Activated T-cell treated with anti-CD3 and anti-CD28 coated beads, Interleukin-2, amount 50 U/mL, for 1 hour (primary cell): ENCODE results near the gene DHRSX.
A peak's percentile ranks its signal among the peaks of the same experiment; 100 is the strongest.
"Not testable (repeated sequence)": the region's sequence is repeated elsewhere in the genome, so short reads cannot be mapped to it uniquely, and the experiment has no call there.

Source experiments
- DNase-seq: peaks from one replicate; pipeline ENCODE4 v3.0.0-alpha.2; 2020

The DHRSX gene

DNA sequence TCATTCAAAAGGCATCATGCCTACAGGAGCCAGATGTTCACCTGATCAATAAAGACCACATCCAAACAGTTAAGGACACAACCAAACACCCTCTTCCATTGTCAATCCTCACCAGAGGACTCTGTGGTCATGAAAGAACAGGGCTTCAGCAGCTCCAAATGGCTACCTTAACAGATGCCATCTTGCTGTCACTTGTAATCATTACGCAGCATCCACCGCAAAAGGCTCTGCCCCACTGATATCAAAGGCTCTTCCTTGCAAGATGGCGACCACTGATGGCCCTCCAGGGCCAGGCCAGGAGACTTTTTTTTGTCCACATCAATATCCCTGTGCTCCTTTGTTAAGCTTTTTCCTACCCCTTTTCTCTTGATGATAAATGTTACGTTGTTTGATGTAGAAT, 157.4 kb downstream of the DHRSX start:
- no peak for DNase-seq

GRCh38 chrX:2342874-2343273, 157.9 kb downstream of the DHRSX start:
- DNase-seq, result no peak

DNA sequence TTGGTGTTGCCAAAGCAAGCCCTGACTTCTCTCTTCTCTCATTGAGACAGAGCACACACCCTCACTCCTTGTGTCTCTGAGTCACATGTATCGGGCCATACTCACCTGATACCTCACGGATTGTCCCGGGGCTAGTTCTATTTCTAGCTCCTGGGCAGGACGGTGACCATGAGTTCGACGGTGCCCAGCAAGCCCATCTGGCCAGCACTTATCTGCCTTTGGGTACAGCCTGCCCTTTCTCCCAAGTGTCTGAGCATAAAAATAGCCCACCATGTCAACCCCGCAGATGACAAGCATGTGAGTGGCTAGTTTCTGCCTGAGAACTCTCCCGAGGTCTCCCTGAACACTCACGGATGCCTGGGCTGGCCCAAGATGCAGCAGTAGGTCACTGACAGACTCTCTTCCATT, 158.5 kb downstream of the DHRSX start:
- no peak for DNase-seq

- no peak for DNase-seq
Measured at GRCh38 chrX:2340991-2341390, 159.8 kb downstream of the DHRSX start.

DNA sequence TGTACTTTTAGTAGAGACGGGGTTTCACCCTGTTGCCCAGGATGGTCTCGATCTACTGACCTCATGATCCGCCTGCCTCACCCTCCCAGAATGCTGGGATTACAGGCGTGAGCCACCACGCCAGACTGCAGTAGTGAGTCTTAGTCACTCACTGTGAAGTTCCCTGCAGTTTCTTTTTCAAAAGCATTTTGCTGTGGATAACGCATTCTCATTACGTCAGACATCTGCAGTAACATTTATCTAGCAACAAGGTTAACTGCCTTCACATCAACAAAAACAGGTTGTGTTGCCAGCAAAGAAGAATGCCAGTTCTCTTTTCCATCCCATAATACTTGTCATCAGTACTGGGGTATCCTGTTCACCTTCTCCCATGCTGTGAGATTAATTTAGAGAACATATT, 164.6 kb downstream of the DHRSX start:
- no peak for DNase-seq

GRCh38 chrX:2334237-2334636, 166.5 kb downstream of the DHRSX start:
- DNase-seq, result no peak

DNA sequence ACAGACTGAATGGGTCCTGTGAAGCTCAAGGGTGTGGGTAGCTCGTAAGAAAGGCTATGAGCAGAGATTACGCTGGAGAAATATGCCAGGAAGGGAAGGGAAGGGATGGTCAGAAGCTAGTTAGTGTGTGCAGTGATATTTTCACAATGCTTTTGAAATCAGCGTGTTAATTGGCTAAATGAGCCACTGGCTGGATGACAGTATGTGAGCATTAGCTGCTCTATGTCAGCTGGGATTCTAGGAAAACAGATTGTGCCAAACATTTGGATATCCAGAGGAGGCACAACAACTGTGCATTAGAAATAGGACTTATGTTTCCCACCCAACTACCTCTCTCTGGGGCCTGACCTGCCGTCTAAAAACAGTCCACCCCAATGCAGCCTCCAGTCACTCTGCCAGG, 168.5 kb downstream of the DHRSX start:
- no peak for DNase-seq

GRCh38 chrX:2330910-2331309, 169.9 kb downstream of the DHRSX start:
- DNase-seq, result no peak

GRCh38 chrX:2330487-2330886, 170.3 kb downstream of the DHRSX start:
- no peak for DNase-seq

DNA sequence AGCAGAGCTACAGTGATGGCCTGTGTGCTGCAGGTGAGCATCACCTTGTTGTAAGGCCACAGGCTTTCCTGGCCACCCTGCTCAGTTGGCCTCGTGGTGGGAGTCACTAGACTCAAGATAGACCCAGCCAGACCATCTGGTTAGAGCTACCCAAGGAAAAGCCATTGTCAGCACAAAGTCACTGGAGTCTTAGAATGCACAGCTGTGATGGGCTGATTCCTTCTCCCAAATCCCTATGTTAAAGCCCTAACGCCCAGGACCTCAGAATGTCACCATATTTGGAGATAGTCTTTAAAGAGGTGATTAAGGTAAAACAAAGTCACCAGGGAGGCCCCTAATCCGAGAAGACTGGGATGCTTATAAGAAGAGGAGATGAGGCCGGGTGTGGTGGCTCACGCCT, 173.4 kb downstream of the DHRSX start:
- DNase-seq, result no peak

DNA sequence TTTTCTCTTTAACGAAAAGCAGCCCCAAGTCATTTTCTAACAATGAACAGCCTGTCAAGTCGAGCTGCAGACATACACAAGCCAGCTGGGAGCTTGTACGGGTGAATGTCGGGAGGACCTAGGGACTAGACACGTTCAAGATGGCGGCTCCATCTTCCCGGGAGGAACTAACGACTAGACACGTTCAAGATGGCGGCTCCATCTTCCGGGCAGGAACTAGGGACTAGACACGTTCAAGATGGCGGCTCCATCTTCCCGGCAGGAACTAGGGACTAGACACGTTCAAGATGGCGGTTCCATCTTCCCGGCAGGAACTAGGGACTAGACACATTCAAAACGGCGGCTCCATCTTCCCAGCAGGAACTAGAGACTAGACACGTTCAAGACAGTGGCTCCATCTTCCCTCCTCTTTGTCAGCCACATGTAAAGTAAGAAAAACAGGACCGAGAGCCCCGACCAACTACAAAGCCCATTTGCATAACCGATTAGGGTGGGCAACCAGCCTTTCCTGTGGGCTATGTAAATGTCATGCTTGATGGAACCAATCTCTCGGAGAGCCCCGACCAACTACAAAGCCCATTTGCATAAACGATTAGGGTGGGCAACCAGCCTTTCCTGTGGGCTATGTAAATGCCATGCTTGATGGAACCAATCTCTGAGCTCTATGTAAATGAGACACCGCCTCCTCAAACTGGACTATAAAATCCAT, 175.5 kb downstream of the DHRSX start:
- DNase-seq, result peak; percentile 46

DNA sequence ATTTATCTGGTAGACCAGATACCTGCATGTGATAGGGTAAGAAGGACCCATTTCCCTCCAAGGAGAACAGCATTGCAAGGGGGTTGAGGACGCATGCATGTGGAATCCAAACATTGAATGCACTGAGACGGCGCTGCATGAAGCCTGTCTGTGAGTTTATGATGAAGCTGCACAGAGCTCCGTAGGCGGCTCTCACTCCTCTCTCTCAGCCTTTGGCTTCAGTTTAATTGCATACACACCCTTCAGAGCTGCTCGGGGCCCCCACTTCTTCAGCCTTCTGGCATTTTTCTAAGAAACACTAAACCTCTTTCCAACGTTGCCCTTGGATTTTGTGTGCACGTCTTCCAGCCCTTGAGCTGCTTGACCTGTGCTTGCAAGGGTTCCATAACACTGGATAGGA, 176.6 kb downstream of the DHRSX start:
- DNase-seq, result no peak

- DNase-seq, result no peak
Measured at GRCh38 chrX:2321411-2321810, 179.4 kb downstream of the DHRSX start.

- no peak for DNase-seq
Measured at GRCh38 chrX:2320580-2321327, 180.0 kb downstream of the DHRSX start.

- no peak for DNase-seq
Measured at GRCh38 chrX:2320089-2320488, 180.7 kb downstream of the DHRSX start.

GRCh38 chrX:2318371-2318770, 182.4 kb downstream of the DHRSX start:
- no peak for DNase-seq

- DNase-seq, result no peak
Measured at GRCh38 chrX:2317527-2318055, 183.2 kb downstream of the DHRSX start.

DNA sequence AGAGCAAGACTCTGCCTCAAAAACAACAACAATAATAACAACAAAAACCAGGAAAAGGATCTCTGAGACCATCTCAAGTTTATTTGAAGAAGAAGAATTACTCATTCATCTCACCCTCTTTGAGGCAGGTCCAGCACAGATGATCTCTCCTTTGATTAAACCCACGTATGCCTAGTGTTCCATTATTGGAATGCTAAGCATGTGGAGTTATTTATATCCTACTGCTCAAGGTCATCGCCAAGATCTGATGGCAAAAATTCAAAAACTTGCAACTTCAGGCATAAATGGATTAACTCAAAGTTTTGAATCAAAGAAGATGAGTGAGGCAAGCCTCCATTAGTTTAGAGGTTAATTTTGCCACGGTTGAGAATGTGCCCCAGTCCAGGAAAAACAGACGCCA, 184.2 kb downstream of the DHRSX start:
- no peak for DNase-seq

DNA sequence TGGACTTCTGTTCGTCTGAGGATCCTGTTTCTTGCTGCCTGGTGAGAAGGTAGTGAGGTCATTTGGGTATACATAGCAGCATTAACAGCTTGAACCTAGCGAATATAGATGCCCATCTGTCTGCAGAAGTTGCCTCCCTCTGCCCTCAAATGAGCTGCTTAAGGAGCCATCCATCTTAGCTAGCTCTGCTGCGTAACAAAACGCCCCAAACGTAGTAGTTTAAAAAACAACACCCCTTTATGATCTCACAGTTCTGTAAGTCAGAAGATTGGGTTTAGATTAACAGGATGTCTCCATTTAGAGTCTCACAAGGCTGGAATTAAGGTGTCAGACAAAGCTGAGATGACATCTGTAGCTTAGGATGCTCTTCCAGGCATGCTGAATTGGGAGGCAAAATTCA, 185.3 kb downstream of the DHRSX start:
- DNase-seq, result no peak

- DNase-seq, result no peak
Measured at GRCh38 chrX:2314831-2315365, 185.9 kb downstream of the DHRSX start.

DNA sequence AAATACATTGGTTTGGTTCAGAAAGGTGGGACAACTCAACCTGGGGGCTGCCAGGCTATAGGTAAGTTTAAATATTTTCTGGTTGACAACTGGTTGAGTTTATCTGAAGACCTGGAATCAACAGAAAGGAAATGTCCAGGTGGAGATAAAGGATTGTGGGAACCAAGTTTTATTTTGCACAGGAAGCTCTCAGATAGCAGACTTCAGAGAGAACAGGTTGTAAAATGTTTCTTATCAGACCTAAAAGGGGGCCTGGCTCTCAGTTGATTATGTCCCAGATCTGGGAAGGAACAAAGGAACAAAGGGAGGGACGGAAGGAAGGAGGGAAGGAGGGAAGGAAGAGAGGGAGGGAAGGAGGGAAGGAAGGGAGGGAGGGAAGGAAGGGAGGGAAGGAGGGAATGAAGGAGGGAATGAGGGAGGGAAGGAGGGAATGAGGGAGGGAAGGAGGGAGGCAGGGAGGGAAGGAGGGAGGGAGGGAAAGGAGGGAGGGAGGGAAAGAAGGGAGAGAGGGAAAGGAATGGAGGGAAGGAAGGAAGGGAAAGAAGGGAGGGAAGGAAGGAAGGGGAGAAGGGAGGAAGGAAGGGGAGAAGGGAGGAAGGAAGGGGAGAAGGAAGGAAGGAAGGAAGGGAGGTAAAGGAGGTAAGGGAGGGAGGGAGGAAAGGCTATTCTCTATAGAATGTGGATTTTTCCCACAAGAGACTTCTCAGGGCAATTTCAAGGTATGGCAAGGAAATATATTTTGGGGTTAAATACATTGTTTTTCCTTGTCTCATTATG, 186.7 kb downstream of the DHRSX start:
- DNase-seq, result no peak

GRCh38 chrX:2312061-2312591, 188.7 kb downstream of the DHRSX start:
- DNase-seq, result not testable (repeated sequence)

DNA sequence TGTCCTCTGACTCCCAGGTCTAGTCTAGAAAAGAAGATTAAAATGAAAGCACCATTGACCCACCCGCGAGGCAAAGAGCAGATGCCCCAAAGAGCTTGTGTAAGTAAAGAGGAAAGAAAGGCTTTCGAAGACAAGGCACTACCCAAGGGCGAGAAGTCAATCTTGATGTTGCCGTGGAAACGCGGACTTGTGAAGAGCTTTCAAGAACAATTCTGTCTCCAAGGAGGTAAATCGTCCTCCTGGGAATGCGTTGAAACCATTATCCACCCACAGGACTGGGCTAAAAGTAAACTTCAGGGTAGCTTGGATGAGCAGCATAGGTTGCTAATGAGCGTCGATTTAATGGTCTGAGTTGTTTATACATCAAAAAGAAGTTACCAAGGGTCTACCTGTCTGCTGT, 189.3 kb downstream of the DHRSX start:
- DNase-seq, result no peak
